ENCODE data around the gene FASLG.
"Not testable (repeated sequence)": the region's sequence is repeated elsewhere in the genome, so short reads cannot be mapped to it uniquely, and the experiment has no call there.

Gene FASLG, protein sequence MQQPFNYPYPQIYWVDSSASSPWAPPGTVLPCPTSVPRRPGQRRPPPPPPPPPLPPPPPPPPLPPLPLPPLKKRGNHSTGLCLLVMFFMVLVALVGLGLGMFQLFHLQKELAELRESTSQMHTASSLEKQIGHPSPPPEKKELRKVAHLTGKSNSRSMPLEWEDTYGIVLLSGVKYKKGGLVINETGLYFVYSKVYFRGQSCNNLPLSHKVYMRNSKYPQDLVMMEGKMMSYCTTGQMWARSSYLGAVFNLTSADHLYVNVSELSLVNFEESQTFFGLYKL

DNA sequence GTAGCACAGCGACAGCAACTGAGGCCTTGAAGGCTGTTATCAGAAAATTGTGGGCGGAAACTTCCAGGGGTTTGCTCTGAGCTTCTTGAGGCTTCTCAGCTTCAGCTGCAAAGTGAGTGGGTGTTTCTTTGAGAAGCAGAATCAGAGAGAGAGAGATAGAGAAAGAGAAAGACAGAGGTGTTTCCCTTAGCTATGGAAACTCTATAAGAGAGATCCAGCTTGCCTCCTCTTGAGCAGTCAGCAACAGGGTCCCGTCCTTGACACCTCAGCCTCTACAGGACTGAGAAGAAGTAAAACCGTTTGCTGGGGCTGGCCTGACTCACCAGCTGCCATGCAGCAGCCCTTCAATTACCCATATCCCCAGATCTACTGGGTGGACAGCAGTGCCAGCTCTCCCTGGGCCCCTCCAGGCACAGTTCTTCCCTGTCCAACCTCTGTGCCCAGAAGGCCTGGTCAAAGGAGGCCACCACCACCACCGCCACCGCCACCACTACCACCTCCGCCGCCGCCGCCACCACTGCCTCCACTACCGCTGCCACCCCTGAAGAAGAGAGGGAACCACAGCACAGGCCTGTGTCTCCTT, at the start of gene FASLG:
TSS of gene FASLG (plus strand) at position 233 of the 583 bp plus-strand sequence. CDS start at position 332, 99 bp downstream.
- no peak for DNase-seq (ENCODE audit: low spot score)

GRCh38 chr1:172609528-172609927, 49.4 kb upstream of the FASLG start:
- DNase-seq (ENCODE audit: low spot score): no peak

DNA sequence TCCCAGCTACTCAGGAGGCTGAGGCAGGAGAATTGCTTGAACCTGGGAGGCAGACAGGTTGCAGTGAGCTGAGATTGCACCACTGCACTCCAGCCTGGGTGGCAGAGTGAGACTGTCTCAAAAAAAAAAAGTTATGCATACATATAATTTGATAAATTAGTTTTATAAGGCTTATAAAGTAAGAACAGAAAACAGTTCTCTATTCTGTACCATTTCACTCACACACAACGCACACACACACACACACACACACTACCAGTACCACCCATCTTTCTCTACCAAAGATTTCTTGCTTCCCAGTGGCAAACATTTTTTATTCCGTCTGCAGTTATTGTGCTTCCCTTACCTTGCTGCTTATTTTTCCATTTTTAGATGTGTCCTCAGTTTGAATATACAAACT, 46.4 kb upstream of the FASLG start:
- no peak for DNase-seq (ENCODE audit: low spot score)

DNA sequence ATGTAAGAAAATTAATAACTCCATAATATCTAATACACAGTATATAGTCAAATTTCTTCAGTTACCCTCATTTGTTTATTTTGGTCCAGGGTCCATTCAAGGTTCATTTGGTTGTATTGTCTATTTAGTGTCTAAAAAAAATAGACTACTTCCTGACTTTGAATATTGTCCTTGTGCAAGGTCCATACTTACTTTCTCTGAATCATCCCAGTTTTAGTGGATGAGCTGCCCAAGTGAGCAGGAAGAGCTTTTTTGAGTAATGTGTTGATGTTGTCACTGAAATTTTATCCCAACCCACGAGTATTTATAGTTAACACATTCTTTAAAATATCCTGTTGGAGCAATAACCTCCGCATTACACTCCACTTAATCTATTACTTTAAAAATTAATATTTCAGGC, 45.6 kb upstream of the FASLG start:
- no peak for DNase-seq (ENCODE audit: low spot score)

- no peak for DNase-seq (ENCODE audit: low spot score)
Observed at GRCh38 chr1:172616195-172616594, 42.7 kb upstream of the FASLG start.

- DNase-seq (ENCODE audit: low spot score): no peak
Observed at GRCh38 chr1:172616636-172617035, 42.3 kb upstream of the FASLG start.

DNA sequence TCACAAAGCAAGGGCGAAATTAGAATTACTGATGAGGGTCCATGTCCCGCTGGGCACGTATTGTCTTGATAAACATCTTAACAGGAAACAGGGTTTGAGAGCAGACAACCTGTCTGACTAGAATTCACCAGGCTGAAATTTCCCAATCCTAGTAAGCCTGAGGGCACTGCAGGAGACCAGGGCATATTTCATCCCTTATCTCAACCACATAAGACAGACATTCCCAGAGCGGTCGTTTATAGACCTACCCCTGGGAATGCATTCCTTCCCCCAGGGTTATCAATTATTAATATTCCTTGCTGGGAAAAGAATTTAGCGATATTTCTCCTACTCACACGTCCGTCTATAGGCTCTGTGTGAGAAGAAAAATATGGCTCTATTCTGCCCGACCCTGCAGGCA, 38.3 kb upstream of the FASLG start:
- DNase-seq (ENCODE audit: low spot score): not testable (repeated sequence)

GRCh38 chr1:172622541-172622940, 36.4 kb upstream of the FASLG start:
- no peak for DNase-seq (ENCODE audit: low spot score)

- DNase-seq (ENCODE audit: low spot score): no peak
Observed at GRCh38 chr1:172623748-172624147, 35.2 kb upstream of the FASLG start.

- no peak for DNase-seq (ENCODE audit: low spot score)
Observed at GRCh38 chr1:172626845-172627244, 32.1 kb upstream of the FASLG start.

GRCh38 chr1:172627702-172628101, 31.2 kb upstream of the FASLG start:
- DNase-seq (ENCODE audit: low spot score): no peak

GRCh38 chr1:172628401-172628800, 30.5 kb upstream of the FASLG start:
- no peak for DNase-seq (ENCODE audit: low spot score)

GRCh38 chr1:172629170-172629569, 29.7 kb upstream of the FASLG start:
- DNase-seq (ENCODE audit: low spot score): no peak

DNA sequence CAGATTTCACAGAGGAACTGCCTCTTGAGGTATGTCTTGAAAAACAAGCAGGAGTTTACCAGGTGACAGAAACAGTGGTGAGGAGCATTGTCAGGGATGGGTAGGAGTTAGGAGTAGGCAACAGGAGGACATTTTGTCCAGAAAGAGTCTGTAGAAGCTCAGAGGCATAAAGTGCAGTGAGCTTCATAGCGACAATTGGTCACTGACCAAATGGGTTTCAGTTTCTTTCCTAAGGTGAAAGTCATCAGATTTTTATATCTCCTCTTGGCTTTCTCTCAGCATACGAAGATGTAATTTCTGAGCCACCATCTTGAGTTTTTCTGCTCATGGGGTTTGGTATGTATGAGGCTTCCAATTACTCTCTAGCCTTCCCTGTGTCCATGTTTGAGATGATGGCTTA, 29.3 kb upstream of the FASLG start:
- no peak for DNase-seq (ENCODE audit: low spot score)

DNA sequence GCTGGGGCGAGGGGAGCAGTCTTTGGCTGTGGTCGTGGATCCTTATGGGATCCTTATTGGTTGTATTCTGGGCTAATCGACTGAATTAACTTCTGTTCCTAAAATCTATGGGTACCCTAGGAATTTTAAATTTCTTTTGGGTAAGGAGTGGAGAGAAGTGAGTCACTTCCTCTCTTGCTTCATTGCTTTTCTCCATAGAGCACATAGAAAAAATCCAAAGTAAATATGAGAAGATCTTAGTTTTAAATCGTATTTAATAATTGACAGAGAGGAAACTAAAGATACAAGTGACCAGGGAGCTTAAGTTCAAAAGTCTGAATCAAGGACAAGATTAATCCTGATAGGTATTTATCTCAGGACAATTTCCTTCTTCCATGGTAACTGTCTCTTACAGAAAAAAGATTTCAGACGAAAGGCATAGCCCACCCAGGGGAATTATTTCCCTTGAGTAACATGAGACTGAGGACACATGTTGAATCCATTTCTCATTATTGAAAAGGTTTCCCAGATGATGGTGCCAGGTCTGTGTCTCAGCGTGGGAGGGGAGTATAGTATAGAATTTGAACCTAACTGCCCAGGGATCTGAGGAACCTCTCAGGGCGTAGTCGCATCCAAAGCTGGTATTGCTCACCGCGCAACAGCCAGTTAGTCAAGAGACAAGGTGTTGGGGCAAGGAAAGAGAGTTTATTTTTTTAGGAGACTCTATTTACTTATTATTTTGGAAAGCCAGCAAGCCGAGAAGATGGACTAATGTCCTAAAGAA, 28.7 kb upstream of the FASLG start:
- no peak for DNase-seq (ENCODE audit: low spot score)

GRCh38 chr1:172630868-172631267, 28.0 kb upstream of the FASLG start:
- no peak for DNase-seq (ENCODE audit: low spot score)

DNA sequence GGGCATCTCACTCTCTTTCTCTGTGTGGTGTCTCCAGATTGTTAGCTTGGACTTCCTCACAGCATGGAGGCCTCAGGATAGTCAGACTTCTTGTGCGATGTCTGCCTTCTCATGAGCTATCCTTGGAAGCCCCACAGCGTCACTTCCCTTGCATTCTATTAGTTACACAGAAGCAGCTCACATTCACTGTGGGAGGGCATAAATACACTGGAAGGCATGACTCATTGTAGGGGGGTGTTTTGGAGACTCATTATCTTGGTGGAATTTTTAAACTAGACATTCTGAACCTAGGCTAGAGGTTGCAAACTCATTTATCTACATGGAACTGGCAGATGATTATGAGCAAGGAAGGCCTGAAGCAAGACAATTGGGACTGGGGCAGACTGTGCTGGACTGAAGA, 21.4 kb upstream of the FASLG start:
- DNase-seq (ENCODE audit: low spot score): no peak

- no peak for DNase-seq (ENCODE audit: low spot score)
Observed at GRCh38 chr1:172638249-172638648, 20.7 kb upstream of the FASLG start.

DNA sequence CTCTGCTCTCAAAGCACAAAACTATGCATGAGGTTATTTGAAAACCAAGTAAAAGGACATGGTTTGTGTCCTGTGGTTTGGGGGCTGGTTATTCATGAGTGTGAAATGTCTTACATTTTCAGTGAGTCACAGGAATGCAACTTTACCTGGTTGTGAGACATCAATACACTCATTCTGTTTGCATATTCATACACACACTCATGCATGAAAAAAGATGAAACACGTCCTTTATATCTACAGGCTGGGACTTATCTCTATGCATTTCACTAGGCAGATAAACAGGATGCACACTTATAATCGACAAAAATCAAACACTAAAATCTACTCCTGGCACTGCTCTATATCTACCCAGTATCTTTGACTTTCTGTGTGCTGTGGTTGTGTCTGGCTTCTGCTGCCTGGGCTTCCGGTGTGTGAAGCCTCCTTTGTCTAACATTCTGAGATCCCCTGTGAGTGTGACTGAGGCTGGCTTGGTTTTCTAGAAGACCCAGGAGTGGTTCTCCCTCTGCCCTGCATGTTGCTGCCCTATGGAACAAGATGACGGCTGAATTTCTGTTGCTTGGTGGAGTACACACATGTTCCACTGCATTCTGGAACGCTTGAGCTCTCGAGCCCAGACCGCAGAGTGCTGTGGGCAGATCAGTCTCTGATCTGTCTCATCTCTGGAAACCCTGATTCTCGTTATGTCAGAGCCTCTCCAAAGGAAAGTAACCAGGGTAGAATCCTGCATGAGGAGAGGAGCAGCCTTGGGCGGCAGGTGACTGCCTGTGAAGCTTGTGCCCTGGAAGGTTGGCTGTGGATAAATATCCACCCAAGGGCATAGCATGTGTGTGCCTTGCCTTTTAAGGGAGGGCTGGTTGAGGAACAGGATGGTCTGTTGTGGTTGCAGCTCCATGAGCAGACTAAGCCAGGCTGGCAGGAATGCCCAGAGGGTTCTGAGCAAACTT, 19.7 kb upstream of the FASLG start:
- no peak for DNase-seq (ENCODE audit: low spot score)

GRCh38 chr1:172640111-172640510, 18.8 kb upstream of the FASLG start:
- DNase-seq (ENCODE audit: low spot score): no peak

DNA sequence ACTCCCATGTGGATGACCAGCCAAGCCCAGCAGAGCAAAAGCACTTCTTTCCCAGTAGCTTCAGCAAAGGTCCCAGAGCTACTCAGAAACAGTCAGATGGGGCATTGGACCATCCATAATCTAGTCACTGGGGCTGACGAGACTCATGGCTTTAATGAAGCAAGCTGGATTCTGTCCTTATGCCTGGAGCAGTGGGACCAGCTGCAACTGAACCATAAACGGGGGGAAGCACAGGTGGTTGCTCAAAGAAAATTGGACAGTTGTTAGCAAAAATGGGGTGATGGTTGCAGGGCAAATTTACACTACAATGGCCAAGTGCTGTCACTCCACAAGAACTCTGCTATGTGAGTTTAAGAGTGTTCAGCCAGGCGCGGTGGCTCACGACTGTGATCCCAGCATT, 17.4 kb upstream of the FASLG start:
- DNase-seq (ENCODE audit: low spot score): no peak

- no peak for DNase-seq (ENCODE audit: low spot score)
Observed at GRCh38 chr1:172642970-172643369, 15.9 kb upstream of the FASLG start.
